Smooth muscle cell (in vitro differentiated cells): Measurements from ENCODE around the gene RGP1. TPM values are rescaled to one million over a fixed set of nuclear protein-coding genes. Genes with fewer than 3 reads are reported as not detected.

Experiments used
- DNase-seq: peaks from one replicate; lab custom pipeline; 2025; ENCODE audit not compliant: unreplicated experiment; lab: John Stamatoyannopoulos, UW
- H2AFZ ChIP-seq: fragments of 200-600 bp; sonication (generic); 2 replicates; pipeline ENCODE4 v1.6.0; 2016; ENCODE audit warnings: antibody characterized with exemption, low read depth, mild to moderate bottlenecking
- H3F3A ChIP-seq: fragments of 200-600 bp; sonication (generic); 2 replicates; pipeline ENCODE4 v1.6.0; 2017; ENCODE audit warnings: antibody characterized with exemption, low read depth
- H3K27ac ChIP-seq: fragments of 200-600 bp; sonication (generic); 2 replicates; pipeline ENCODE4 v1.5.1; 2016; ENCODE audit warnings: low read depth, mild to moderate bottlenecking
- H3K27me3 ChIP-seq: fragments of 200-600 bp; sonication (generic); 2 replicates; pipeline ENCODE4 v1.6.1; 2016; ENCODE audit warnings: low read depth, mild to moderate bottlenecking
- H3K36me3 ChIP-seq: fragments of 200-600 bp; sonication (generic); 2 replicates; pipeline ENCODE4 v1.5.1; 2016; ENCODE audit warnings: low read depth
- H3K4me1 ChIP-seq: fragments of 200-600 bp; sonication (generic); 2 replicates; pipeline ENCODE4 v1.5.1; 2016; ENCODE audit warnings: low read depth
- H3K4me2 ChIP-seq: fragments of 200-600 bp; sonication (generic); 2 replicates; pipeline ENCODE4 v1.6.0; 2016; ENCODE audit warnings: mild to moderate bottlenecking
- H3K4me3 ChIP-seq: fragments of 200-600 bp; sonication (generic); 2 replicates; pipeline ENCODE4 v1.5.1; 2016; ENCODE audit warnings: mild to moderate bottlenecking
- H3K79me2 ChIP-seq: fragments of 200-600 bp; sonication (generic); 2 replicates; pipeline ENCODE4 v1.6.0; 2016; ENCODE audit warnings: low read depth, mild to moderate bottlenecking
- H3K9ac ChIP-seq: fragments of 200-600 bp; sonication (generic); 2 replicates; pipeline ENCODE4 v1.6.0; 2016; ENCODE audit warnings: low read depth
- H3K9me3 ChIP-seq: fragments of 200-600 bp; sonication (generic); replicated peaks from 2 replicates; pipeline ENCODE4 v1.5.1; 2016; ENCODE audit warnings: low read depth
- H4K20me1 ChIP-seq: fragments of 200-600 bp; sonication (generic); 2 replicates; pipeline ENCODE4 v1.6.0; 2016; ENCODE audit warnings: low read depth
- WGBS: methylation state at CpG from one replicate; pipeline ENCODE4 v1.1.7; 2016; ENCODE audit warnings: low lambda C conversion rate; 5-methylcytosine and 5-hydroxymethylcytosine counted together
- polyA plus RNA-seq: library from polyadenylated mRNA; unstranded; fragments of >200 nt; fragmentation: Nextera tagmentation; extraction: Ambion mirVana; gene quantifications from 2 replicates; pipeline ENCODE4 v1.2.1, GENCODE V29; 2016
- total RNA-seq: library from RNA; depleted of rRNA; stranded (reverse); fragments of >200 nt; gene quantifications from 2 replicates; pipeline ENCODE4 v1.2.3, GENCODE V29; 2014
- TF ChIP-seq, protein P1 (sequence below): fragments of 200-600 bp; sonication (generic); IDR thresholded peaks from 2 replicates; pipeline ENCODE4 v1.5.1; 2017; ENCODE audit warnings: borderline replicate concordance, mild to moderate bottlenecking, antibody characterized with exemption; ENCODE audit not compliant: insufficient read depth, poor library complexity, severe bottlenecking

RGP1 gene
- total and polyA plus RNA-seq, 2 experiments from 2014 or later = 12.8 to 15.3 TPM

DNA sequence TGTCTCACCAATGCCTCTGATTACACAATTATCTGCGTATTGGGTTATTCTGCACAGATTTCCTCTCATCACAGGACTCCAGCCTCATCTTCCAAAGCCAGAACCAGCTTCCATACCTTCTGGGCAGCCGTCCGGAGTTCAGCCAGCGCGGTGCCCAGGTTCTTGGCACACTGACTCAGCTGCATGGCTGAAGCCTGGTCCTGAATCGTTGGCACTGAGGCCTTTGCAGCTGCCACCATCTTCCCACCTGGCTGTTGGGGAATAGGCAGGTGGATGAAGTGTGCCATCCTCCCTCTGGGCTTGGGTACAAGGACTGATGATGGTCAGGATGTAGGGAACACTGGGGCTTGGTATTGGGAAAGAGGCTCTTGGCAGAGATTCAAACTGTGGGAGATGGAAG lies 35.0 kb upstream of the RGP1 start:
- no peak overlapping the region for H3K27ac ChIP-seq
- H4K20me1 ChIP-seq = peaks cover 15% of the 10 kb centered on the region
- H3F3A ChIP-seq = peaks cover 3% of the 10 kb centered on the region
- no peak overlapping the region for H3K9ac ChIP-seq
- TF ChIP-seq, protein P1, sequence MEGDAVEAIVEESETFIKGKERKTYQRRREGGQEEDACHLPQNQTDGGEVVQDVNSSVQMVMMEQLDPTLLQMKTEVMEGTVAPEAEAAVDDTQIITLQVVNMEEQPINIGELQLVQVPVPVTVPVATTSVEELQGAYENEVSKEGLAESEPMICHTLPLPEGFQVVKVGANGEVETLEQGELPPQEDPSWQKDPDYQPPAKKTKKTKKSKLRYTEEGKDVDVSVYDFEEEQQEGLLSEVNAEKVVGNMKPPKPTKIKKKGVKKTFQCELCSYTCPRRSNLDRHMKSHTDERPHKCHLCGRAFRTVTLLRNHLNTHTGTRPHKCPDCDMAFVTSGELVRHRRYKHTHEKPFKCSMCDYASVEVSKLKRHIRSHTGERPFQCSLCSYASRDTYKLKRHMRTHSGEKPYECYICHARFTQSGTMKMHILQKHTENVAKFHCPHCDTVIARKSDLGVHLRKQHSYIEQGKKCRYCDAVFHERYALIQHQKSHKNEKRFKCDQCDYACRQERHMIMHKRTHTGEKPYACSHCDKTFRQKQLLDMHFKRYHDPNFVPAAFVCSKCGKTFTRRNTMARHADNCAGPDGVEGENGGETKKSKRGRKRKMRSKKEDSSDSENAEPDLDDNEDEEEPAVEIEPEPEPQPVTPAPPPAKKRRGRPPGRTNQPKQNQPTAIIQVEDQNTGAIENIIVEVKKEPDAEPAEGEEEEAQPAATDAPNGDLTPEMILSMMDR = no peak
- H2AFZ ChIP-seq = no peak overlapping the region
- H3K79me2 ChIP-seq = no peaks in the 10 kb centered on the region
- H3K4me2 ChIP-seq = no peak overlapping the region
- H3K4me3 ChIP-seq = no peak overlapping the region
- WGBS = 97% methylated on average over 6 of the region's 6 CpGs
- peaks cover 26% of the 10 kb centered on the region for H3K36me3 ChIP-seq
- H3K9me3 ChIP-seq = no peaks in the 10 kb centered on the region
- no peaks in the 10 kb centered on the region for H3K4me1 ChIP-seq
- DNase-seq = no peak
- no peaks in the 10 kb centered on the region for H3K27me3 ChIP-seq

DNA sequence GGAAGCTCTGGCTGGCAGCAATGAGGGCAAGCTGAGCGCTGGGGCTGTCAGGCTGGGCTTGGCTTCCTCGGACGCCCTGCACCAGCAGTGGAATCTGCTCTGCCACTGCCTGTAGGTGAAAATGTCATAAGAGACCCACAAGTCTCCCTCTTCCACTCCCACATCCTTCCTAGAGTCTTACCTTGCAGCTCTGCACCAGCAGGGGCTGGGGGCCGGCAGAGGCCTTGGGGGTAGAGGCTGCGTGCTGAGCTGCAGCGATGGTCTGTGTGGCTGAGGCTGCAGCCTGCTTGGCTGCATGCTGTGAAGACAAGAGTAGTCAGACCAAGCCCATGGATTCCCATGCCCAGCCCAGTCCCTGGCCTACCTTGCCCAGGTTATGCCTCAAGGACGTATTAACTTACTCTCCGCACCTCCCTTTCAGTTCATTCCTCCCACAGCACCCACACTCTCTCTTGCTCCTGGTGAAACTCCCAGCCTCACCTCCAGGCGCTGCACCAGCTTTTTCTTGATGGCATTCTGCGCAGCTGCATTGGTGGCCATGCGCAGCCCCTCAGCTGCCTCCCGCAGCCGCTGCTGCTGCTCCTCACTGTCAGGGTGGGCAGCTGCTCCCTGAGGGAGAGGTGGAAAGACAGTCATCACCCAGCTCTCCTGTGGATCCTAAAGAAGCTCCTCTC lies 34.4 kb upstream of the RGP1 start:
- H4K20me1 ChIP-seq = peaks cover 20% of the 10 kb centered on the region
- H3K27ac ChIP-seq = no peak overlapping the region
- no peak overlapping the region for H2AFZ ChIP-seq
- H3K9ac ChIP-seq = no peak overlapping the region
- H3K36me3 ChIP-seq = peaks cover 26% of the 10 kb centered on the region
- 96% methylated on average over 13 of the region's 13 CpGs for WGBS
- H3K9me3 ChIP-seq = no peaks in the 10 kb centered on the region
- no peaks in the 10 kb centered on the region for H3K4me1 ChIP-seq
- H3K4me3 ChIP-seq = no peak overlapping the region
- TF ChIP-seq, protein P1 = no peak
- H3K79me2 ChIP-seq = no peaks in the 10 kb centered on the region
- no peaks in the 10 kb centered on the region for H3K27me3 ChIP-seq
- no peak for DNase-seq
- no peak overlapping the region for H3K4me2 ChIP-seq
- H3F3A ChIP-seq = peaks cover 3% of the 10 kb centered on the region

DNA sequence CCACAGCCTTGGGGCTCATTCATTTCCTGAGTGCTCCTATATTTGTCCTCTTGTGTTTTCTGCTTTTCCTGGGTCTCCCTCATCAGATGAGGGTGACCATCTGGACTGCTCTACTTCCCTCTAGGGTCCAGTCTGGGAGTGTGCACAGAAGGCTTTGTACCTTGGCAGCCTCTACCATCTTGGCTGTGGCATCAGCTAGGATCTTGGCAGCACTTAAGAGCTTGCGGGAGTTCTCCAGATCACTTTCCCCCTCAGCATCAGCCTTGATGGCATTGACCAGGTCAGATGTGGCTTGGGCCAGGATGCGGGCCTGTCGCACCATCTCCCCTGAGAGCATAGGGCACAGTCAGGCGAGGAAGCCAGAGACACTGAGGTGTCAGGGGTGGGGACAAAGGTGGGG lies 32.9 kb upstream of the RGP1 start:
- Histone ChIP-seq H3F3A (peaks cover 3% of the 10 kb centered on the region), H3K79me2 (peaks cover 5% of the 10 kb centered on the region), H3K4me1 (no peaks in the 10 kb centered on the region), H3K4me2 (no peak overlapping the region), H4K20me1 (peaks cover 21% of the 10 kb centered on the region), H2AFZ (no peak overlapping the region), H3K9me3 (no peaks in the 10 kb centered on the region), H3K4me3 (no peak overlapping the region), H3K27ac (no peak overlapping the region), H3K27me3 (no peaks in the 10 kb centered on the region), H3K36me3 (peaks cover 30% of the 10 kb centered on the region), H3K9ac (no peak overlapping the region)
- 96% methylated on average over 4 of the region's 4 CpGs for WGBS
- DNase-seq = no peak
- TF ChIP-seq, protein P1 = no peak
